ENCODE data around the gene KPNA3. TPM values are rescaled to one million over a fixed set of nuclear protein-coding genes. Genes with fewer than 3 reads are reported as not detected.

Gene KPNA3
- total RNA-seq, 2 experiments from 2014 or later, result 34.9 to 36.1 TPM

- POLR2A ChIA-PET, result no interaction called here
- no peaks in the 10 kb centered on the region for H3K27me3 Mint-ChIP-seq
- no peaks in the 10 kb centered on the region for H3K9me3 Mint-ChIP-seq
- DNase-seq, result no peak
- H3K27ac Mint-ChIP-seq, result no peak overlapping the region
- H3K4me1 Mint-ChIP-seq, result peaks cover 1% of the 10 kb centered on the region
- H3K4me3 Mint-ChIP-seq, result no peak overlapping the region
- CTCF ChIA-PET, result no interaction called here
- peaks cover 19% of the 10 kb centered on the region for H3K36me3 Mint-ChIP-seq (ENCODE audit: low read depth)
These were observed 115.7 kb downstream of the KPNA3 start for GRCh38 chr13:49676581-49677298.

- H3K27me3 Mint-ChIP-seq, result no peaks in the 10 kb centered on the region
- no peak overlapping the region for H3K4me3 Mint-ChIP-seq
- no peaks in the 10 kb centered on the region for H3K9me3 Mint-ChIP-seq
- H3K27ac Mint-ChIP-seq, result no peak overlapping the region
- ChIA-PET POLR2A (no interaction called here), CTCF (interaction anchor here (0.6 to 1.6 kb wide), 2 partner anchors 23 to 267 kb away, joined by 3 read pairs; no protein-coding TSS in a partner anchor)
- H3K36me3 Mint-ChIP-seq (ENCODE audit: low read depth), result peaks cover 15% of the 10 kb centered on the region
- H3K4me1 Mint-ChIP-seq, result peaks cover 1% of the 10 kb centered on the region
- DNase-seq, result no peak
These were observed 121.7 kb downstream of the KPNA3 start for GRCh38 chr13:49670828-49671227.

GRCh38 chr13:49669735-49670309 is 122.7 kb downstream of the KPNA3 start:
- H3K4me3 Mint-ChIP-seq, result no peak overlapping the region
- H3K27me3 Mint-ChIP-seq, result no peaks in the 10 kb centered on the region
- ChIA-PET CTCF (interaction anchor here (1.6 kb wide), 1 partner anchor 24 kb away, joined by 3 read pairs; no protein-coding TSS in a partner anchor), POLR2A (no interaction called here)
- DNase-seq, result peak; percentile 44
- H3K4me1 Mint-ChIP-seq, result peaks cover 1% of the 10 kb centered on the region
- H3K9me3 Mint-ChIP-seq, result no peaks in the 10 kb centered on the region
- peaks cover 18% of the 10 kb centered on the region for H3K36me3 Mint-ChIP-seq (ENCODE audit: low read depth)
- no peak overlapping the region for H3K27ac Mint-ChIP-seq

GRCh38 chr13:49667773-49668172 is 124.7 kb downstream of the KPNA3 start:
- no peak overlapping the region for H3K27ac Mint-ChIP-seq
- peaks cover 1% of the 10 kb centered on the region for H3K4me1 Mint-ChIP-seq
- no peak overlapping the region for H3K4me3 Mint-ChIP-seq
- CTCF ChIA-PET, result no interaction called here
- H3K36me3 Mint-ChIP-seq (ENCODE audit: low read depth), result peaks cover 19% of the 10 kb centered on the region
- H3K9me3 Mint-ChIP-seq, result no peaks in the 10 kb centered on the region
- no peaks in the 10 kb centered on the region for H3K27me3 Mint-ChIP-seq
- DNase-seq, result no peak
- POLR2A ChIA-PET, result no interaction called here

- H3K27ac Mint-ChIP-seq, result no peak overlapping the region
- DNase-seq, result no peak
- H3K36me3 Mint-ChIP-seq (ENCODE audit: low read depth), result peaks cover 20% of the 10 kb centered on the region
- ChIA-PET POLR2A (no interaction called here), CTCF (interaction anchor here (0.7 kb wide), 1 partner anchor 294 kb away, joined by 3 read pairs; no protein-coding TSS in a partner anchor)
- H3K4me3 Mint-ChIP-seq, result no peak overlapping the region
- no peaks in the 10 kb centered on the region for H3K4me1 Mint-ChIP-seq
- H3K9me3 Mint-ChIP-seq, result no peaks in the 10 kb centered on the region
- H3K27me3 Mint-ChIP-seq, result no peaks in the 10 kb centered on the region
These were observed 127.9 kb downstream of the KPNA3 start for GRCh38 chr13:49664606-49665005.

DNA sequence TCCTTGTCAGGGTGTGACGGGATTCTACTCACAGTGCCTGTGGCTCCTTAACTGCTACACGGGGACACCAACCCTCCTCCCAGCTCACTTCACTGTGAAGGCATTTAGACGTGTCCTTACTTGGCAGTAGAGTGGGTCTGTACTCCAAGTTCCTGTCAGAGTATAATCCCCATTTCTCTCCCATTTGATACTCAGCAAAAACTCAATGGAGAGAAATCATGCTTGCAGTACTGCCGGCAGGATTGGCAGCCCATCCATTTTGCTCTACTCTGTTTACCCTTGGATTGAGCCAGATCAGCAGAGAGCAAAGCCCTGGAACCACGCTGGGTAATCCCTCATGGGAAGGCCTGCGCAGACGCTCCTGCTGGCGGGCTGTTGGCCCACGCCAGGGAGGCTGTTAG is 135.2 kb downstream of the KPNA3 start:
- Mint-ChIP-seq H3K27ac (no peak overlapping the region), H3K4me1 (no peaks in the 10 kb centered on the region), H3K4me3 (no peak overlapping the region), H3K27me3 (no peaks in the 10 kb centered on the region), H3K9me3 (no peaks in the 10 kb centered on the region), H3K36me3 (ENCODE audit: low read depth) (peaks cover 6% of the 10 kb centered on the region)
- no peak for DNase-seq
- POLR2A ChIA-PET, result no interaction called here
- CTCF ChIA-PET, result no interaction called here

DNA sequence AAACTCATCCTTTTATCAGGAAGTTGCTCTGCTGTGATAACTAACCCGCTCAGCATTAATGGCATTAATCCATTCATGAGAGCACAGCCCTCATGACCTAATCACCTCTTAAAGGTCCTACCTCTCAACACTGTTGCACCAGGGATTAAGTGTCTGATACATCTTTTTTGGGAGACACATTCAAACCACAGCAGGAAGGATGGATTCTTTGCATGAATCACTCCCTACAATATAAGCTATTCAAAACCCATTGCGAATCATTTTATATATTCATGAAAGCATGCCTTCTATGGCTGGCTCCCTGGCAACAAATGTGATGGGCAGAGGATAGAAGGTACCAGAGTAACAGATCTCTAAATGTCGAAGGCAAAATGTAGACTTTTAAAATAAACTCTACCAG is 136.6 kb downstream of the KPNA3 start:
- no peak overlapping the region for H3K27ac Mint-ChIP-seq
- H3K36me3 Mint-ChIP-seq (ENCODE audit: low read depth), result peaks cover 6% of the 10 kb centered on the region
- CTCF ChIA-PET, result no interaction called here
- DNase-seq, result no peak
- POLR2A ChIA-PET, result no interaction called here
- H3K27me3 Mint-ChIP-seq, result no peaks in the 10 kb centered on the region
- H3K4me3 Mint-ChIP-seq, result no peak overlapping the region
- H3K9me3 Mint-ChIP-seq, result no peaks in the 10 kb centered on the region
- H3K4me1 Mint-ChIP-seq, result no peaks in the 10 kb centered on the region

DNA sequence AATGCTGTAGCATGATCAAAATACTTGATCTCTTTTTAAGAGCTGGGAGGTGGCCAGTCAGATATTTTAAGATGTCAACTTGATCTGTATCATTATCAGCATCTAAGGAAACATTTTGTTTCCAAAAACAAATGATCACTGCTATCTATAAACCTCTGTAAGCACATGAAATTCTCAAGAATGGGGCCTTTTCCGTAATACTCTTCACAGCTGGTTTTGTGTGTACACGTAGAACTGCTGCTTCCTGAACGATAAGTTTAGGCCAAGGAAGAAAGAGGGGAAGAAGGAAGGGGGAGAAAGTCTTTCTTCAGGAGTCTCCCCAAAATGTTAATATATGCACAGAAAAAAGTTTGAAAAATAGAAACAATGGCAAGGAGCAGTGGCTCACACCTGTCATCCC is 138.5 kb downstream of the KPNA3 start:
- no peak overlapping the region for H3K27ac Mint-ChIP-seq
- no peak for DNase-seq
- H3K27me3 Mint-ChIP-seq, result no peaks in the 10 kb centered on the region
- H3K4me3 Mint-ChIP-seq, result no peak overlapping the region
- ChIA-PET POLR2A (no interaction called here), CTCF (no interaction called here)
- H3K4me1 Mint-ChIP-seq, result no peaks in the 10 kb centered on the region
- peaks cover 3% of the 10 kb centered on the region for H3K36me3 Mint-ChIP-seq (ENCODE audit: low read depth)
- H3K9me3 Mint-ChIP-seq, result no peaks in the 10 kb centered on the region

DNA sequence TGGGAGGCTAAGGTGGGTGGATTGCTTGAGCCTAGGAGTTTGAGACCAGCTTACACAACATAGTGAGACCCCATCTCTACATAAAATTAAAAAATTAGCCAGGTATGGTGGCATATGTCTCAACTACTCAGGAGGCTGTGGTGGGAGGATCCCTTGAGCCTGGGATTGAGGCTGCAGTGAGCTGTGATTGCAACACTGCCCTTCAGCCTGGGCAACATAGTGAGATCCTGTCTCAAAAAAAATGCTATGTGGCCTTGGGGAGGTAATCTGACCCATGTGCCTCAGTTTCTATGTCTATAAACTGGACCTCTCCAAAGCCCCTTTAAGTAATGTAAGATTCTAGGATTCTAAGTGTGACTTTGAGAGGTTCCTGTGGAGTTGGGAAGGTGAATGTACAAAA is 139.0 kb downstream of the KPNA3 start:
- no peak overlapping the region for H3K4me3 Mint-ChIP-seq
- H3K27ac Mint-ChIP-seq, result no peak overlapping the region
- no peaks in the 10 kb centered on the region for H3K27me3 Mint-ChIP-seq
- no peak for DNase-seq
- H3K9me3 Mint-ChIP-seq, result no peaks in the 10 kb centered on the region
- ChIA-PET POLR2A (no interaction called here), CTCF (no interaction called here)
- H3K36me3 Mint-ChIP-seq (ENCODE audit: low read depth), result peaks cover 3% of the 10 kb centered on the region
- H3K4me1 Mint-ChIP-seq, result no peaks in the 10 kb centered on the region

DNA sequence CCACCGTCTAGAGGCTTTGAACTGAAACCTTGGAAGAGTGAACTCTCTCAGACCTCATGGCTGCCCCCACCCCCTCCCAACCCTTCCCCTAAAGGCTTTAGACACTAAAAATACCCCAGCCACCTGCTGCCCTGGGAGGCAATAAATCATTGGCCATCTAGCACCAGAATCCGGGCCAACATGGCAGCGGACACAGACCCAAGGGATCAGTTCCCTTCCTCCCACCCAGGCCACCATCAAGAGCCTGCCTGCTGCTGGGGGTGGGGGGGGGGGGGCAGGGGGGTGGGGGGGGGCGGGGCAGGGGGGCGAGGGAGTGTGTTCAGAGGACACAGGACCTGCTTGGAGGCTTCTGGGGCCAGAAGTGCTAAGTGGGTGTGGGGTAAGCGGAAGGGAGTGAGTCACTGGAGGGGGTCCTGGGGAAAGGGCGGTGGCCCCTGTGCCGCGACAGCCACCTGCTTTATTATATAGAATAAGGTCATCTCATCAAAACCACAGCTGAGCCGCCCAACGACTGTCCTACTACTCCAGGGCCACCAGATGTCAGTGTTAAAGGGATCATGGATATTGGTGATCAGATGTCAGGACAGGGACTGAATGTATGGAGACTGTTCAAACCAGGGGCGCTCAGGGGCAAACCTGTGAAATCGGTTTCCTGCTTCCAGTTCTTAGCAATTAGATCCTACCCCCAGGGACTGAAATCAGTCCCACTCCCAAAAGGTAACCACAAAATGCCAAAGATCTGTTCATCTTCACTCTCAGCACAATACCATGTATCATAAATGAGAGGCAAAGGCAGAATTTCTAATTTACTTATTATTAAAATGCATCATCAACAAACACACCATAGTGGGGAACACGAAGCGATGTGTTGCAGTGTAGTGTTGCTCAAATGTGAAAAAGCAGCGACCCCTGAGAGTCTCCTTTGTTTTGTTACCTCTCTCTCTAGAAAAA is 139.9 kb downstream of the KPNA3 start:
- no peaks in the 10 kb centered on the region for H3K4me1 Mint-ChIP-seq
- DNase-seq, result peak; percentile 32
- H3K4me3 Mint-ChIP-seq, result no peak overlapping the region
- no peaks in the 10 kb centered on the region for H3K36me3 Mint-ChIP-seq (ENCODE audit: low read depth)
- no peaks in the 10 kb centered on the region for H3K27me3 Mint-ChIP-seq
- no peak overlapping the region for H3K27ac Mint-ChIP-seq
- CTCF ChIA-PET, result no interaction called here
- no peaks in the 10 kb centered on the region for H3K9me3 Mint-ChIP-seq
- POLR2A ChIA-PET, result no interaction called here

DNA sequence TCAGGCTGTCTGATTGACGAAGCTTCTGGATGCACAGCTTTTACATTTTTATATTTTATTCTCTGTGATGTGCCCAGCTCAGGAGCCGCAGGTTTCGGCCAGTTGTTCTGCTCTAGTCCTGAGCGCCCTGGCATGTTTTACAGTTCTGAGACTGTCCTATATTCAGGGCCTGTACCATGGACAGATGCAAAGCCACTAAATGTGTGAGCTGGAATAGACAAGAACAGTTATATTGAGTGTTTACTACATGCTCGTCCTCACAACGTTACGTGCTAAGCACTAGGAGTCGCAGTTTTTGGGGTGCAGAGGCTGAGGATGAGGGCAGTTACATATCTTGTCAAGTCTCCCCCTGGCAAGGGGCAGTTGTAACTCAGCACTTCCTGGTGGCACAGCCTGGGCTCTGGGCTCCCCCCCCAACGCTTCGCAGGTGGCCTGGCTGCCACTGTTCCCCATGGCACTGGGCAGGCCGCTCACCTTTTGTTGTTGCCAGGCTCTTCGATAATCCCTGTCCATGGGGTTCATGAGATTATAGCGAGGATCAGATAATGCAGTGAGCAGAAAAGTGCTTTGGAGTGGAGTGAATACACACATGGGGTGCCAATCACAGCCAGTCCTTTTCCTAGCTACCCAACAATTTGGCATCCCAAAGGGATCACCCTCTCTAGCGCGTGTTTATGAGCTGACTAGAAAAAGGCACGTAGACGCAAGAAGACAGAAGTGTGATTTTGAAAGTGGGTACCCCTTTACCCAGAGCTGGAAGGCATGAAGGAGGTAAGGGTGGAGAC is 140.7 kb downstream of the KPNA3 start:
- Mint-ChIP-seq H3K36me3 (ENCODE audit: low read depth) (no peaks in the 10 kb centered on the region), H3K4me1 (no peaks in the 10 kb centered on the region), H3K4me3 (no peak overlapping the region), H3K9me3 (no peaks in the 10 kb centered on the region), H3K27ac (no peak overlapping the region), H3K27me3 (no peaks in the 10 kb centered on the region)
- CTCF ChIA-PET, result interaction anchor here (0.6 kb wide), 1 partner anchor 181 kb away, joined by 6 read pairs; no protein-coding TSS in a partner anchor
- no peak for DNase-seq
- POLR2A ChIA-PET, result no interaction called here

DNA sequence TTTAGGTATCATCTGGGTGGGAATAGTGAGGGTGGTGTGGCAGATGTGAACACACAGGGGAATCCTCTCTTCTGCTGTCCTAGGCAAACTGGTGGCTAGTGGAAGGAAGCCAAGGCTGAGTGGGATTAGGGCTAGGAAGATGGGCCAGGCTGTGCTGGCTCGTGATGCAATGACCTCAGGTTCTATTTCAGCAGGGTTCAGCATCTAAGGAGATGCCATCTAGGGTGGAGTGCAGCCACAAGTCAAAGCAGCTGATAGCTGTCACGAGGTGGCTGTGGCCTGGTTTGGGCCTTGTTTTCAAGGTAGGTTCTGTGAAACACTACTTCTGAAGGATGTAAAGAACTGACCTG is 142.5 kb downstream of the KPNA3 start:
- H3K36me3 Mint-ChIP-seq (ENCODE audit: low read depth), result no peaks in the 10 kb centered on the region
- no peaks in the 10 kb centered on the region for H3K9me3 Mint-ChIP-seq
- no peak overlapping the region for H3K27ac Mint-ChIP-seq
- DNase-seq, result no peak
- H3K4me1 Mint-ChIP-seq, result peaks cover 5% of the 10 kb centered on the region
- H3K27me3 Mint-ChIP-seq, result no peaks in the 10 kb centered on the region
- CTCF ChIA-PET, result no interaction called here
- POLR2A ChIA-PET, result no interaction called here
- no peak overlapping the region for H3K4me3 Mint-ChIP-seq

All from activated CD4-positive, alpha-beta memory T cell treated with anti-CD3 and anti-CD28 coated beads, Interleukin-2, amount 10 ng/mL, durations not matched to agents 7 days and 5 days (primary cell).